Stimulated activated CD4-positive, alpha-beta T cell treated with anti-CD3 and anti-CD28 coated beads, Interleukin-4, amount 100 ng/mL, for 1 hour (primary cell): ENCODE data around the gene INPP5F.
A peak's percentile ranks its signal among the peaks of the same experiment; 100 is the strongest.
"Not testable (repeated sequence)": the region's sequence is repeated elsewhere in the genome, so short reads cannot be mapped to it uniquely, and the experiment has no call there.

Experiments
- DNase-seq: peaks from one replicate; pipeline ENCODE4 v3.0.0-alpha.2; 2020

INPP5F gene

DNA sequence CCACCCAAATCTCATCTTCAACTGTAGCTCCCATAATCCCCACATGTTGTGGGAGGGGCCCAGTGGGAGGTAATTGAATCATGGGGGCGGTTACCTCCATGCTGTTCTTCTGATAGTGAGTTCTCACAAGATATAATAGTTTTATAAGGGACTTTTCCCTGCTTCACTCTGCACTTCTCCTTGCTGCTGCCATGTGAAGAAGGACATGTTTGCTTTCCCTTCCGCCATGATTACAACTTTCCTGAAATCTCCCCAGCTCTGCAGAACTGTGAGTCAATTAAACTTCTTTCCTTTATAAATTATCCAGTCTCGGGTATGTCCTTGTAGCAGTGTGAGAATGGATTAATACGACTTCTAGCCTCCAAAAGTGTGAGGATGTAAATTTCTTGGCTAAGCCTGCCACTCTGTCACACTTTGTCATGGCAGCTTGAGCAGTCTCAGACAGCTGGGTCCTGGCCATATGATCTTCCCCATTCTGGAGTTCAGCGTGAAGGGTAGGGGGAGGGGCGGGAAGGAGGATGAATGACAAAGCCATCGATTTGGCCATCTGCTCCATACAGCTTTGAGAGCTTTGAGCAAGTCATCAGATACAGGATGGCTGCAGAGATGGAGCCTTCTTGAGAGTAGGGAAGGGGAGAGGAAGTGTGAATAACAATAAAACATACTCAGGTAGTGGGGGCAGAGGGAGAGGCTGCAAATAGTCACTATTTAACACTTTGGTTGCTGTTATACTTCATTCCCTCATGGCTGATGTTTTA lies 19.1 kb upstream of the INPP5F start:
- no peak for DNase-seq

DNA sequence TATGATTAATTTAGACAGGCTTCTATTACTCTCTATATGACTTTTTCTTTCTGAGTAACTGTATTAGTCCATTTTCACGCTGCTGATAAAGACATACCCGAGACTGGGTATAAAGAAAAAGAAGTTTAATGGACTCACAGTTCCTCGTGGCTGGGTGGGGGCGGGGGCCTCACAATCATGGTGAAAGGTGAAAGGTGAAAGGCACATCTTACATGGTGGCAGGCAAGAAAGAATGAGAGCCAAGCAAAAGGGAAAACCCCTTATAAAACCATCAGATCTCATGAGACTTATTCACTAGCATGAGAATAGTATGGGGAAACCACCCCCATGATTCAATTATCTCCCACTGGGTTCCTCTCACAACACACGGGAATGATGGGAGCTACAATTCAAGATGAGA lies 18.5 kb upstream of the INPP5F start:
- DNase-seq: peak; percentile 66

DNA sequence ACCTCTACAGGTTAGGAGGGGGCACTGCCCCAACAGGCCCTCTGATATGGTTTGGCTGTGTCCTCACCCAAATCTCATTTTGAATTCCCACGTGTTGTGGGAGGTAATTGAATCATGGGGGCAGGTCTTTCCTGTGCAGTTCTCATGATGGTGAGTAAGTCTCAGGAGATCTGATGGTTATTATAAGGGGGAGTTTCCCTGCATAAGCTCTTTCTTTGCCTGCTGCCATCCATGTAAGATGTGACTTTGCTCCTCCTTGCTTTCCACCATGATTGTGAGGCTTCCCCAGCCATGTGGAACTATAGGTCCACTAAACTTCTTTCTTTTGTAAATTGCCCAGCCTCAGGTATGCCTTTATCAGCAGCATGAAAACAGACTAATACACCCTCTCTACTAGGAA lies 14.9 kb upstream of the INPP5F start:
- DNase-seq: not testable (repeated sequence)

DNA sequence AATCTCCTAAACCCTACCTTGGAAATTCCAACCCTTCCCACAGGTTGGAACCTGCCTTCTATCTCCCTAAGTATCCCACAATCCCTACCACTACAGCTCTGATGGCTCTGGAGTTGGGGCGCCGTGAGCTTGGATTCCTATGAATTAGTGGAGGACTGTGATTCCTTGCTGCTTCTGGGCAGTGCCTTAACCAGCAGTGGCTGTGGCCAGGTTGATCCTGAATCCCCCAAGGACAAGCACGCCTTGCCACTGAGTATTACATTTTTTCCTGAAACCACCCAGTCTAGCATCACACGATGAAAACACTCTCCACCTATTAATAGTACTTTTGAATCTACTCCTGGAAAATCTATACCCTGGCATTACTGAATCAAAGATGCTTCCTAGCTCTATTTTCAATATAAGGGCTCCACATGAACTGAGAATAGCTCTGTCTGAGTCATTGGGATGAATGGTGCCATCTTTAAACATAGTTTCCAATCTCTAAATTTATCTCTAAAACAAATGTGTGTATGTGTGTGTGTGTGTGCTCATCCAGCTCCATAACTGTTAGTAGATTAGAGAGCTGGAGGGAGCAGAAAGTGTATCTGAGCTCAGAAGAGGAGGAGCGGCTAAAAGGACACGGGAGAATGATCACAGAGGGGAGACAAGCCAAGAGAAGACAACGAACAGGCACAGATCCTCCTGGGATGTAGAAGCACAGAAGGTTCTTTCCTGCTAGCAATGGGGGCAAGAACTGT lies 11.9 kb upstream of the INPP5F start:
- no peak for DNase-seq

DNA sequence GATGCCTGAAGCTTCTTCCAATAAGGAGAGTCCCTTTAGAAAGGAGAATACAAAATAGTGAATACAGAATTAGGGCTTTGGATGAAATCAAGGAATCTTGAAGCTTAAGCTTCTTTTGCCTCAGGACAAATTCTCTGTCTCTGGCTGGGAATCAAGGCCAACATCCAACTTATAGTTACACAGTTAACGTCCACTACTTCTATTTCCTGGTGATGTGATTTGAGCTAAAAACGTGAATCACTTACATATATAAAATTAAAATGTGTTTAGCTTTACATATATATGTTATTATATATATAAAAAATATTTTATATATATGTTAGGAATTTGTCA lies 11.4 kb upstream of the INPP5F start:
- no peak for DNase-seq

- no peak for DNase-seq
These were observed 10.0 kb upstream of the INPP5F start for GRCh38 chr10:119715628-119716505.

- no peak for DNase-seq
These were observed 2.7 kb upstream of the INPP5F start for GRCh38 chr10:119723161-119723560.

- DNase-seq: no peak
These were observed 2.2 kb upstream of the INPP5F start for GRCh38 chr10:119723624-119724023.

- DNase-seq: no peak
These were observed 995 bp upstream of the INPP5F start for GRCh38 chr10:119724593-119725516.

- DNase-seq: no peak
These were observed 378 bp upstream of the INPP5F start for GRCh38 chr10:119725517-119725827.

- DNase-seq: no peak
These were observed 919 bp downstream of the INPP5F start for GRCh38 chr10:119726676-119727261.

GRCh38 chr10:119728172-119728800 lies 2.4 kb downstream of the INPP5F start:
- DNase-seq: no peak

- no peak for DNase-seq
These were observed 8.8 kb downstream of the INPP5F start for GRCh38 chr10:119734396-119735332.

DNA sequence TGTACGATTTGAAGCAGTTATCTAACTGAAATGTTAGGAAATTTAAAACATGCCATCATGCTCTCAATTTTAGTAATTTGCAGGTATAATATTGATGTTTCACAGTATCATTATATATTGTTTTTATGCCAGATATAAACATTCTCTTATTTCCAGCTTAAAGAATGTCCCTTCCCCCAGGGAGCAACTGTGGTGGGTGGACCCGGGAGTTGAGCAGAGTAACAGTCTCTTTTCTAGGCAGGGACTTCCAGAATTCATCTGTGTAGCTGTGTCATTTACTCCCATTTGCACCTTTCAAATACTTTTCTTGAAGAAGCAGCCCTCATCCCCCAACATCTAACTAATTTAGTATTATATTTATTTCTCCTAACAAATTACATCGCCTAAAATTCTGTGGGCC lies 9.6 kb downstream of the INPP5F start:
- no peak for DNase-seq

DNA sequence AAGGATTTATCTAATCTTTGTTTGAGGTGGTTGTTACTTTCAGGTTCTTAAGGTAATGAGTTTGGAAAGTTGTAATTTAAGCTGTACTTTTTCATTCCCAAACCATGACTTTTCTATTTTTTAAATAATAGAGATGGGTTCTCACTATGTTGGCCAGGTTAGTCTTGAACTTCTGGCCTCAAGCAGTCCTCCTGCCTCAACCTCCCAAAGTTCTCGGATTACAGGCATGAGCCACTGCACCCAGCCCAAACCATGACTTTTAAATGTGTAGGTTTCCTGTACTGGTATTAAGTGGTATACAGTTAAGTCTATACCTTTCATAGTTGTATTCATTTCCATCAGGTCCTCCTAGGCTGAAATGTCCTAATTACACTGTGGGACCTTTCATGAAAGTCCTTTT lies 10.4 kb downstream of the INPP5F start:
- DNase-seq: no peak

DNA sequence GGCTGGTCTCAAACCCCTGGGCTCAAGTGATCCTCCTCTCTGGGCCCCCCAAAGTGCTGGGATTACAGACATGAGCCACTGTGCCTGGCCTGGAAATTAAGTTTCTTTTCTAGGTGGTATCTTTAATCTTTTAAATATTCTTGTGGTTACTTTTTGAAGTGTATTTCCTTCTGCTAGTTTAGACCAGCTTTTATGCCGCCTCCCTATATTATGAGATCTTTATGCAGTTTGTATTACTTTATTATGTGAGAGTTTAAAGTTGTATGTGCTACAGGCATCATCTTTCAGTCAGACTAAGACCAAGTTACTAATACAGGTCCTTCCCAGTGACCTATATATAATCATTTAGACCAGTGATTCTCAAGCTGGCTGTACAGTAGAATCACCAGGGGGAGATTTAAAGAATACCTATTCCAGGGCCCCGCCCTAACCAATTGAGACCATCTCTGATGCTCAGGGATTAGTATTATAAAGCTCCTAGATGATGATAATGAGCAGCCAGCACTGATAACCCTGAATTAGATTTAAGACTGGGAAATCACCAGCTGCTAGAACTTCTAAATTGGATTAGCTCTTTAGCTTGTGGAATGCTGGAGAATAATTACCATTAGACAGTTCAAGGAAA lies 11.3 kb downstream of the INPP5F start:
- no peak for DNase-seq

DNA sequence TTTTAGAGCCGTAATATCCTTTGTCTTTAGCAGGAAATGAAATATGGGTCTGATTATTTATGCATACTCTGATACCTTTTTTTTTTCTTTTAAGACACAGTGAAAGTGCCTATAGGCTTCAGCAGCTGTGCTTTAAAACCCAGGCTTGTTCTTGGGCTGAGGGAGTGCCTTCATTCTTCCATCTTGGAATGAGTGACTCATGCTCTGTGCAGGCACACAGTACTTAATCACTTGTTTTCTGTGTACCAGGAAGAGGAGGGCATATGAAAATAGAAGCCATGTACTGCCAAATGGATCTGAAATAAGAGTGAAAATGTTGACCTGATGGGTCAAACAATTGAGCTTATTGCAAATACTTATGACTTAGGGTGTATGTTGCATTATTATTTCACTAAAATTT lies 12.0 kb downstream of the INPP5F start:
- DNase-seq: no peak

DNA sequence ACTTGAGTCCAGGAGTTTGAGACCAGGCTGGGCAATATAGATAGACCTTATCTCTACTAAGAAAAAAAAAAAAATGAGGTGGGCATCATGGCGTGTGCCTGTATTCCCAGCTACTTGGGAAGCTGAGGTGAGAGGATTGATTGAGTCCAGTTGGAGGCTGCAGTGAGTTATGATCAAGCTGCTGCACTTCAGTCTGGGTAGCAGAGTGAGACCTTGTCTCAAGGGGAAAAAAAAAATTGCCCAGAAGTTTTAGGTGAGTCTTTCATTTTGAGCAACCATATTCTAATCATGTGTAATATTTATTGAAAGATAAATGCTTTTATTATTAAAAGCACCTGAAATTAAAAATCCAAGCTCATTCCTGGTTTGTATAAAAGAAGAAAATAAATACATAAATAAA lies 13.1 kb downstream of the INPP5F start:
- no peak for DNase-seq

GRCh38 chr10:119740096-119740495 lies 14.2 kb downstream of the INPP5F start:
- no peak for DNase-seq
